HepG2 (cell line): Measurements from ENCODE around the gene CD69. TPM values are rescaled to one million over a fixed set of nuclear protein-coding genes. Genes with fewer than 3 reads are reported as not detected.
A peak's percentile ranks its signal among the peaks of the same experiment; 100 is the strongest.

Experiments
- ATAC-seq: fragments of 200-7000 bp; cut with Tn5 transposase; 3 replicates; pipeline ENCODE4 v1.9.1; 2020; ENCODE audit warnings: mild to moderate bottlenecking, moderate library complexity
- BruUV-seq: library from RNA; stranded (reverse); fragments of 400-500 nt; replicated peaks from 2 replicates; lab custom pipeline; 2021; lab: Mats Ljungman, UMichigan
- CTCF ChIA-PET: fragments of 300-600 bp; formaldehyde crosslinking; extraction: SDS; loops from one replicate; lab custom pipeline; 2021; ENCODE audit warnings: low total read pairs, inconsistent platforms, low intra/inter-chr PET ratio; lab: Yijun Ruan, JAX
- POLR2A ChIA-PET: fragments of 350-600 bp; sonication (Branson Sonifier 250); formaldehyde crosslinking; loops from one replicate; lab custom pipeline; 2020; ENCODE audit warnings: antibody characterized with exemption, inconsistent platforms; lab: Yijun Ruan, JAX
- DNase-seq: peaks from one replicate; pipeline ENCODE4 v3.0.0-alpha.2; 2015; ENCODE audit warnings: low spot score
- FAIRE-seq: peaks from 3 replicates; lab custom pipeline; 2011; peaks lifted over from hg19 to GRCh38; lab: Jason Lieb, UNC
- H2AFZ ChIP-seq: one replicate; pipeline ENCODE4 v1.6.1; 2011; ENCODE audit warnings: low read length, inconsistent platforms
- H3K27ac ChIP-seq: fragments of 300-600 bp; 3 replicates; pipeline ENCODE4 v1.8.0; 2011; ENCODE audit warnings: mixed run types, mild to moderate bottlenecking, mixed read lengths, low read length, inconsistent platforms; ENCODE audit not compliant: insufficient read depth; ENCODE audit errors: extremely low read length
- H3K27me3 ChIP-seq, 2 experiments: fragments of 200-600 bp in 1 of 2; 2 replicates in 1 of 2; 3 replicates in 1 of 2; pipeline versions ENCODE4 v1.6.0 to v1.8.0; 2011; ENCODE audit warnings: low read length in 2 of 2, mild to moderate bottlenecking in 2 of 2, moderate library complexity in 2 of 2, inconsistent platforms in 1 of 2; ENCODE audit not compliant: insufficient read depth in 2 of 2, control insufficient read depth in 1 of 2
- H3K36me3 ChIP-seq, 2 experiments: fragments of 200-600 bp in 1 of 2; replicated peaks in 1 of 2; 2 replicates in 1 of 2; 3 replicates in 1 of 2; pipeline versions ENCODE4 v1.5.1 to v1.8.0; 2011; ENCODE audit warnings: low read length in 2 of 2, inconsistent platforms in 1 of 2; ENCODE audit not compliant: insufficient read depth in 2 of 2, control insufficient read depth in 1 of 2
- H3K4me1 ChIP-seq: 2 replicates; pipeline ENCODE4 v1.5.1; 2012; ENCODE audit warnings: low read length, inconsistent platforms; ENCODE audit not compliant: insufficient read depth
- H3K4me2 ChIP-seq: 2 replicates; pipeline ENCODE4 v1.6.0; 2011; ENCODE audit warnings: low read depth, low read length, inconsistent platforms
- H3K4me3 ChIP-seq, 3 experiments: fragments of 200-600 bp in 1 of 3; sonication (generic), shearing (Covaris generic) in 1 of 3; replicated peaks in 1 of 3; 2 replicates each; pipeline ENCODE4 v1.5.1; 2011 to 2016; ENCODE audit warnings: low read length in 3 of 3, inconsistent platforms in 2 of 3, low read depth in 2 of 3, mild to moderate bottlenecking in 2 of 3, control low read depth in 1 of 3, mixed read lengths in 1 of 3; ENCODE audit not compliant: insufficient read depth in 1 of 3
- H3K79me2 ChIP-seq: one replicate; pipeline ENCODE4 v1.6.1; 2011; ENCODE audit warnings: low read length, inconsistent platforms; ENCODE audit not compliant: insufficient read depth
- H3K9ac ChIP-seq: 2 replicates; pipeline ENCODE4 v1.6.0; 2011; ENCODE audit warnings: mild to moderate bottlenecking, low read depth, low read length, inconsistent platforms; ENCODE audit not compliant: insufficient read depth
- H3K9me3 ChIP-seq: 2 replicates; pipeline ENCODE4 v1.5.1; 2012; ENCODE audit warnings: mild to moderate bottlenecking, low read length
- H4K20me1 ChIP-seq: 2 replicates; pipeline ENCODE4 v1.6.0; 2011; ENCODE audit warnings: inconsistent platforms, mild to moderate bottlenecking, low read length, moderate library complexity; ENCODE audit not compliant: insufficient read depth
- FOXA1 ChIP-seq, 2 experiments: fragments of 450-650 bp in 1 of 2; sonication (generic) in 1 of 2; formaldehyde crosslinking in 1 of 2; IDR thresholded peaks; 2 replicates each; pipeline versions ENCODE4 v1.4.0 to v1.6.1; 2016 to 2020; ENCODE audit warnings: missing genetic modification reagents in 1 of 2
- FOXA3 ChIP-seq: IDR thresholded peaks from 2 replicates; pipeline ENCODE4 v1.6.1; 2016; ENCODE audit warnings: missing genetic modification reagents, missing compliant biosample characterization
- RAD21 ChIP-seq: fragments of 450-650 bp; formaldehyde crosslinking; IDR thresholded peaks from 2 replicates; pipeline ENCODE4 v1.5.0; 2020; ENCODE audit warnings: mild to moderate bottlenecking
- SMC3 ChIP-seq: IDR thresholded peaks from 2 replicates; pipeline ENCODE4 v1.6.1; 2011; ENCODE audit warnings: low read length, improper control_type of control experiment
- SP2 ChIP-seq: sonication (generic); formaldehyde crosslinking; IDR thresholded peaks from 2 replicates; pipeline ENCODE4 v1.5.1; 2020; ENCODE audit warnings: mild to moderate bottlenecking, missing genetic modification reagents
- STAG1 ChIP-seq: sonication (generic); formaldehyde crosslinking; IDR thresholded peaks from 2 replicates; pipeline ENCODE4 v1.4.0; 2020; ENCODE audit warnings: missing genetic modification reagents
- TBP ChIP-seq: sonication (generic); formaldehyde crosslinking; IDR thresholded peaks from 2 replicates; pipeline ENCODE4 v1.5.0; 2020; ENCODE audit warnings: missing genetic modification reagents
- WGBS: methylation state at CpG from one replicate; pipeline ENCODE4 v1.1.6; 2017; ENCODE audit warnings: low lambda C conversion rate; 5-methylcytosine and 5-hydroxymethylcytosine counted together
- in situ Hi-C: cut with HindIII; loops from 2 replicates; pipeline ENCODE4 v1.10.0; 2017; ENCODE audit warnings: low pct_unique_long_range_greater_than_20kb; ENCODE audit not compliant: extremely low pct_ligation_motif_present
- intact Hi-C: fragments of 100-400 bp; cut with micrococcal nuclease; formaldehyde crosslinking; loops from one replicate; pipeline ENCODE4 v1.10.0; 2022; ENCODE audit not compliant: unreplicated experiment
- polyA plus RNA-seq, 8 experiments: library from polyadenylated mRNA; depleted of rRNA in 3 of 8; stranded (reverse) in 7 of 8; unstranded in 1 of 8; fragments of >200 nt; fragmentation: Illumina TruSeq in 4 of 8; extraction: Trizol in 4 of 8; gene quantifications; 2 replicates each; pipeline versions ENCODE4 v1.2.1 to v1.2.3, GENCODE V29; 2011 to 2016; ENCODE audit warnings: low read depth in 4 of 8, missing spikeins in 1 of 8, mixed read lengths in 1 of 8; ENCODE audit not compliant: insufficient read depth in 1 of 8
- total RNA-seq, 5 experiments: library from RNA; depleted of rRNA; stranded (reverse); fragments of >200 nt; fragmentation: Illumina TruSeq; extraction: Trizol; gene quantifications; 2 replicates each; pipeline ENCODE4 v1.2.3, GENCODE V29; 2016; ENCODE audit warnings: low read depth in 1 of 5
- TF ChIP-seq, protein P1 (sequence below): sonication (generic); formaldehyde crosslinking; IDR thresholded peaks from 2 replicates; pipeline ENCODE4 v1.5.0; 2020; ENCODE audit warnings: mild to moderate bottlenecking, missing genetic modification reagents, moderate library complexity
- TF ChIP-seq, protein P2 (sequence below): sonication (generic); formaldehyde crosslinking; IDR thresholded peaks from 2 replicates; pipeline ENCODE4 v1.4.0; 2020; ENCODE audit warnings: missing genetic modification reagents

The CD69 gene
- total and polyA plus RNA-seq, 2 of the 13 experiments (the other 11 are each of a cell fraction or from before 2014, with no cell fraction given) = not detected

DNA sequence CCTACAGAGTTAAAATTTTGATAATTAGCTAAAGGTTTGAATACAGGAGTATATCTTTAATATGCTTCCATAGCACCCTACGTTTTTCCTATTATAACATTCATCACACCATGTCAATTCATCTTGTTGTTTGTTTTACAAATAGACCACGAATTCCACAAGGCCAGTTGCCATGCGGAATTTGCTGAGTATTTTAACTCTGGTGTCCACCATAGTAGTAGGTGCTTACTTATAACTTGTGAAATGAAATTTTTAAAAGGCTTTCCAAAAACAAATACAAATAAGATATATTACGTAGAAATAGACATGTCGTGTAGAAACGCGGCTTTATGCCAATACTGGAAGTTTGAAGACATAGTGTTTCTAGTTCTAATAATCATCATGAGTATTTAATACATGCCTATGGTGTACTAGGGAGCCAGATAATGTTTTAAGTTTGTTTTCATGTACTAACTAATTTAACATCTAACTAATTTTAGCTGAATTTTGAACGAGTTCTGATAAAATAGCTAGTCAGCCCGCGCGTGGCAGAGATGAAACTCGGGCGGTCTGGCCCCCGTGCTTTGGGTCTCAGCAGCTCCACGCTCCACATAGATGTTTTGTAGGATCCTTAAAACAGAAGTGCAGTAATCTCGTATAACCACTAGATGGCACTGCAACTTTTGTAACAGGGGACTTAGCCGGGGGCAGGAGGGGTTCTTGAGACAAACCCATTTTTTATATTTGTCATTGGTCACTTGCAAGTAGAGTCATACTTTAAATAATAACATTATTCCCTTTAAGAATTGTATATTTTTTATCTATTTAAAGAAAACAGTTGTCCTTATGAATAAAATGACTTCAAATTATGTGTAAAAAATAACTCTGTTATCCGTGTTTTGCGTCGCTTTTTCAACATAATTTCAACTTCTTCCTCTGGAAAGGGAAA is 10.2 kb downstream of the CD69 start:
- Histone ChIP-seq H3K27me3 (no peaks in the 10 kb centered on the region), H3K4me2 (0 out of 2 replicates have a peak overlapping the region, but pooled peaks have one; percentile 9), H2AFZ (no peak overlapping the region), H3K79me2 (no peaks in the 10 kb centered on the region), H3K36me3 (no peaks in the 10 kb centered on the region), H3K9ac (no peak overlapping the region), H3K4me1 (no peaks in the 10 kb centered on the region)
- POLR2A ChIA-PET = no interaction called here
- peak; percentile 47 for DNase-seq
- TF ChIP-seq, protein P1, sequence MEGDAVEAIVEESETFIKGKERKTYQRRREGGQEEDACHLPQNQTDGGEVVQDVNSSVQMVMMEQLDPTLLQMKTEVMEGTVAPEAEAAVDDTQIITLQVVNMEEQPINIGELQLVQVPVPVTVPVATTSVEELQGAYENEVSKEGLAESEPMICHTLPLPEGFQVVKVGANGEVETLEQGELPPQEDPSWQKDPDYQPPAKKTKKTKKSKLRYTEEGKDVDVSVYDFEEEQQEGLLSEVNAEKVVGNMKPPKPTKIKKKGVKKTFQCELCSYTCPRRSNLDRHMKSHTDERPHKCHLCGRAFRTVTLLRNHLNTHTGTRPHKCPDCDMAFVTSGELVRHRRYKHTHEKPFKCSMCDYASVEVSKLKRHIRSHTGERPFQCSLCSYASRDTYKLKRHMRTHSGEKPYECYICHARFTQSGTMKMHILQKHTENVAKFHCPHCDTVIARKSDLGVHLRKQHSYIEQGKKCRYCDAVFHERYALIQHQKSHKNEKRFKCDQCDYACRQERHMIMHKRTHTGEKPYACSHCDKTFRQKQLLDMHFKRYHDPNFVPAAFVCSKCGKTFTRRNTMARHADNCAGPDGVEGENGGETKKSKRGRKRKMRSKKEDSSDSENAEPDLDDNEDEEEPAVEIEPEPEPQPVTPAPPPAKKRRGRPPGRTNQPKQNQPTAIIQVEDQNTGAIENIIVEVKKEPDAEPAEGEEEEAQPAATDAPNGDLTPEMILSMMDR = peak; percentile 73
- TF ChIP-seq STAG1 (peak; percentile 46), RAD21 (CRISPR knock-in tag) (peak; percentile 33; the same call in 1 of the 2 replicates), SMC3 (peak; percentile 38; the same call in 1 of the 2 replicates), FOXA3 (0 out of 2 replicates have a peak, but pooled peaks have one; percentile 28), SP2 (CRISPR knock-in tag) (no peak), FOXA1 (IDR thresholded peaks at IDR 0.05) (no peak), FOXA1 (CRISPR knock-in tag; IDR thresholded peaks at IDR 0.05) (peak; percentile 30; the same call in 1 of the 2 replicates), TBP (no peak)
- TF ChIP-seq, protein P2, sequence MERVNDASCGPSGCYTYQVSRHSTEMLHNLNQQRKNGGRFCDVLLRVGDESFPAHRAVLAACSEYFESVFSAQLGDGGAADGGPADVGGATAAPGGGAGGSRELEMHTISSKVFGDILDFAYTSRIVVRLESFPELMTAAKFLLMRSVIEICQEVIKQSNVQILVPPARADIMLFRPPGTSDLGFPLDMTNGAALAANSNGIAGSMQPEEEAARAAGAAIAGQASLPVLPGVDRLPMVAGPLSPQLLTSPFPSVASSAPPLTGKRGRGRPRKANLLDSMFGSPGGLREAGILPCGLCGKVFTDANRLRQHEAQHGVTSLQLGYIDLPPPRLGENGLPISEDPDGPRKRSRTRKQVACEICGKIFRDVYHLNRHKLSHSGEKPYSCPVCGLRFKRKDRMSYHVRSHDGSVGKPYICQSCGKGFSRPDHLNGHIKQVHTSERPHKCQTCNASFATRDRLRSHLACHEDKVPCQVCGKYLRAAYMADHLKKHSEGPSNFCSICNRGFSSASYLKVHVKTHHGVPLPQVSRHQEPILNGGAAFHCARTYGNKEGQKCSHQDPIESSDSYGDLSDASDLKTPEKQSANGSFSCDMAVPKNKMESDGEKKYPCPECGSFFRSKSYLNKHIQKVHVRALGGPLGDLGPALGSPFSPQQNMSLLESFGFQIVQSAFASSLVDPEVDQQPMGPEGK (CRISPR knock-in tag) = peak; percentile 72
- TF ChIP-seq, all 625 proteins: peak for 7
- H3K4me3 ChIP-seq = no peak overlapping the region
- under 1% methylated on average over 19 of the region's 20 CpGs for WGBS
- no peak overlapping the region for H3K27ac ChIP-seq
- intact Hi-C loops = loop anchor here (1.0 kb wide), 3 partner anchors 48 to 390 kb away; no protein-coding TSS in a partner anchor
- ATAC-seq = peak; percentile 71
- no peaks in the 10 kb centered on the region for H4K20me1 ChIP-seq
- FAIRE-seq = peak; percentile 54
- in situ Hi-C loops = loop anchor here (5.0 to 10.0 kb wide), 2 partner anchors 177 to 384 kb away; partner anchors contain the start of gene CLEC7A
- no TSS peak for BruUV-seq
- H3K9me3 ChIP-seq = no peaks in the 10 kb centered on the region
- CTCF ChIA-PET = interaction anchor here (2.2 to 3.7 kb wide), 3 partner anchors 47 to 389 kb away, joined by 8 to 19 read pairs (median 10); no protein-coding TSS in a partner anchor
